Parathyroid adenoma (tissue), 2 donors: Measurements from ENCODE around the gene MYO9A.

Source experiments
- H2AFZ ChIP-seq: fragments of 300-600 bp; sonication (generic); one replicate; pipeline ENCODE4 v1.7.0; 2017; ENCODE audit warnings: antibody characterized with exemption, mild to moderate bottlenecking
- H3K27ac ChIP-seq: fragments of 300-600 bp; sonication (generic); one replicate; pipeline ENCODE4 v1.7.0; 2017
- H3K27me3 ChIP-seq: fragments of 300-600 bp; sonication (generic); one replicate; pipeline ENCODE4 v1.7.0; 2017; ENCODE audit warnings: low read length; ENCODE audit not compliant: control insufficient read depth, insufficient read depth
- H3K36me3 ChIP-seq: fragments of 300-600 bp; sonication (generic); one replicate; pipeline ENCODE4 v1.7.0; 2017; ENCODE audit warnings: low read length; ENCODE audit not compliant: control insufficient read depth, insufficient read depth
- H3K4me1 ChIP-seq: fragments of 300-600 bp; sonication (generic); one replicate; pipeline ENCODE4 v1.7.0; 2017; ENCODE audit warnings: control low read depth
- H3K4me2 ChIP-seq: fragments of 300-600 bp; sonication (generic); one replicate; pipeline ENCODE4 v1.7.0; 2017; ENCODE audit warnings: low read length
- H3K4me3 ChIP-seq: fragments of 300-600 bp; sonication (generic); one replicate; pipeline ENCODE4 v1.7.0; 2017; ENCODE audit warnings: low read depth, low read length
- H3K79me2 ChIP-seq: fragments of 300-600 bp; sonication (generic); one replicate; pipeline ENCODE4 v1.7.0; 2017; ENCODE audit warnings: control low read depth
- H3K9ac ChIP-seq: fragments of 300-600 bp; sonication (generic); one replicate; pipeline ENCODE4 v1.7.0; 2017; ENCODE audit warnings: mild to moderate bottlenecking
- H3K9me3 ChIP-seq: fragments of 300-600 bp; sonication (generic); one replicate; pipeline ENCODE4 v1.7.0; 2017; ENCODE audit warnings: low read length; ENCODE audit not compliant: control insufficient read depth
- TF ChIP-seq, protein P1 (sequence below): fragments of 300-600 bp; sonication (generic); IDR thresholded peaks from one replicate; pipeline ENCODE4 v1.7.0; 2017; ENCODE audit warnings: antibody characterized with exemption, mild to moderate bottlenecking
- donor health status: primary hyperparathyroidism.

The MYO9A gene

DNA sequence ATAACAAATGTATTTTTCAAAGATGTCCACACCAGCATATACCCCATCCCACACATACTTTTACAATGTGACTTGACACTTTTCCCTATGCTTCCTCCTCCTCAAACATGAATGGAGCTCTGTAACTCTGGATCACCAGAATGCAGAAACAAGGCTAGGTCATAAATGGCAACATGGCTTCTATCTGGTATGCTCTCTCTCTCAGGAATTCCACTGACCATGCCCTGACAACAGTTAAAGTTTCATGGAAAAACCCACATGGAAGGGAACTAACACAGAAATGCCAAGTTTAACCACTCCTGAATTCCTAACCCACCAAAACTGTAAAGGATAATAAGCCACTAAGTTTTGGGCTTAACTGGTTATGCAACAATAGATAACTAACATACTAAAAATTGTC, 19.9 kb downstream of the MYO9A start:
- no peak overlapping the region for H3K9ac ChIP-seq
- no peaks in the 10 kb centered on the region for H3K9me3 ChIP-seq
- no peak overlapping the region for H2AFZ ChIP-seq
- H3K79me2 ChIP-seq: no peaks in the 10 kb centered on the region
- no peaks in the 10 kb centered on the region for H3K27me3 ChIP-seq
- TF ChIP-seq, protein P1, sequence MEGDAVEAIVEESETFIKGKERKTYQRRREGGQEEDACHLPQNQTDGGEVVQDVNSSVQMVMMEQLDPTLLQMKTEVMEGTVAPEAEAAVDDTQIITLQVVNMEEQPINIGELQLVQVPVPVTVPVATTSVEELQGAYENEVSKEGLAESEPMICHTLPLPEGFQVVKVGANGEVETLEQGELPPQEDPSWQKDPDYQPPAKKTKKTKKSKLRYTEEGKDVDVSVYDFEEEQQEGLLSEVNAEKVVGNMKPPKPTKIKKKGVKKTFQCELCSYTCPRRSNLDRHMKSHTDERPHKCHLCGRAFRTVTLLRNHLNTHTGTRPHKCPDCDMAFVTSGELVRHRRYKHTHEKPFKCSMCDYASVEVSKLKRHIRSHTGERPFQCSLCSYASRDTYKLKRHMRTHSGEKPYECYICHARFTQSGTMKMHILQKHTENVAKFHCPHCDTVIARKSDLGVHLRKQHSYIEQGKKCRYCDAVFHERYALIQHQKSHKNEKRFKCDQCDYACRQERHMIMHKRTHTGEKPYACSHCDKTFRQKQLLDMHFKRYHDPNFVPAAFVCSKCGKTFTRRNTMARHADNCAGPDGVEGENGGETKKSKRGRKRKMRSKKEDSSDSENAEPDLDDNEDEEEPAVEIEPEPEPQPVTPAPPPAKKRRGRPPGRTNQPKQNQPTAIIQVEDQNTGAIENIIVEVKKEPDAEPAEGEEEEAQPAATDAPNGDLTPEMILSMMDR: no peak
- no peaks in the 10 kb centered on the region for H3K36me3 ChIP-seq
- no peak overlapping the region for H3K4me3 ChIP-seq
- no peaks in the 10 kb centered on the region for H3K4me1 ChIP-seq
- H3K27ac ChIP-seq: no peak overlapping the region
- no peak overlapping the region for H3K4me2 ChIP-seq

DNA sequence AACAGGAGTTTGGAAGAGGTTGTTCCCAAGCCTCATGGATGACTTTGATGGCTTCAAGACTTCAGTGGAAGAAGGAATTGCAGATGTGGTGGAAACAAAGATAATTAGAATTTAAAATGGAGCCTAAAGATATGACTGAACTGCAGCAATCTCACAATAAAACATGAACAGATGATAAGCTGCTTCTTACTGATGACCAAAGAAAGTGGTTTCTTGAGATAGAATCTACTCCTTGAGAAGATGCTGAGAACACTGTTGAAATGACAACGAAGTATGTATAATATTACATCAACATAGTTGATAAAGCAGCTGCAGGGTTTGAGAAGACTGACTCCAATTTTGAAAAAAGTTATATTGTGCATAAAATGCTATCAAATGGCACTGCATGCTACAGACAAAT, 21.2 kb downstream of the MYO9A start:
- Histone ChIP-seq H3K9me3 (no peaks in the 10 kb centered on the region), H3K27ac (no peak overlapping the region), H2AFZ (no peak overlapping the region), H3K79me2 (no peaks in the 10 kb centered on the region), H3K4me2 (no peak overlapping the region), H3K36me3 (no peaks in the 10 kb centered on the region), H3K4me1 (no peaks in the 10 kb centered on the region), H3K27me3 (no peaks in the 10 kb centered on the region), H3K9ac (no peak overlapping the region), H3K4me3 (no peak overlapping the region)
- TF ChIP-seq, protein P1: no peak

DNA sequence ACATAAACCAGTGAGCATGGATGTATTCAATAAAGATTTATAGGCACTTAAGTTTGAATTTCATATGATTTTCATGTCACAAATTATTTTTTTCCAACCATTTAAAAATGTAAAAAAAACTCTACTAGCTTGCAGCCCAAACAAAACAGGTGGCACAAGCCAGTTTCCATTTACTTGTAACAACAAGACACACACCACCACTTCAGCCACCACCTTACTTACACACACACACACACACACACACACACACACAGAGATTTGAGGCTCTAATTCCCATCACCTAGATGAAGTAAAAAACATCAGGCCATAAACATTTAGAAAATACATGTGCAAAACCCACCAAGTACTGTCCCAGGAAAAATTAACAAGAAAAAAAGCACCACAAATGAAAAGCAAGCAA, 25.3 kb downstream of the MYO9A start:
- Histone ChIP-seq H2AFZ (no peak overlapping the region), H3K9ac (no peak overlapping the region)
- TF ChIP-seq, protein P1: no peak

DNA sequence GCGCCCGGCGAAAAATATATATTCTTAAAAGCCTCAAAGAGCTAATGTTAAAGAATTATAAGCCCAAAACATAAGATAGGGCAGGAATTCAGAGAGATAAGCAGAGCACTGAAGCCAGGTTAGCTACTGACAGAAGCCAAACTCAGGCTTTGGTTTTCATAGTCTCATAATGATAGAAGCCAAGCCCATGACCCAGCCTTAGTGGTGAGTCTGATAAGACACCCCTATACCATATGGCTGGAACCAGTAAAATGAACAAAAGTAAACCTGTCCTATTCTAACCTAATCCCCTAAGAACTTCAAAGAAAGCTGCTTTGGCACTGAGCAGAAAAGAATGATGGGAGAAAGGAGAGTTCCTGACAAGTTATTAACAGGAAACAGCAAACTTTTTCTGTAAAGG, 25.9 kb downstream of the MYO9A start:
- no peaks in the 10 kb centered on the region for H3K4me1 ChIP-seq
- H3K4me2 ChIP-seq: no peak overlapping the region
- H3K9ac ChIP-seq: no peak overlapping the region
- H3K27me3 ChIP-seq: no peaks in the 10 kb centered on the region
- no peaks in the 10 kb centered on the region for H3K79me2 ChIP-seq
- H2AFZ ChIP-seq: no peak overlapping the region
- TF ChIP-seq, protein P1: no peak
- no peak overlapping the region for H3K4me3 ChIP-seq
- no peaks in the 10 kb centered on the region for H3K9me3 ChIP-seq
- H3K27ac ChIP-seq: no peak overlapping the region
- no peaks in the 10 kb centered on the region for H3K36me3 ChIP-seq

More for the DNA sequence above, 25.3 kb downstream of the MYO9A start:
- no peaks in the 10 kb centered on the region for H3K9me3 ChIP-seq
- no peak overlapping the region for H3K4me3 ChIP-seq
- H3K27ac ChIP-seq: no peak overlapping the region
- no peaks in the 10 kb centered on the region for H3K79me2 ChIP-seq
- H3K36me3 ChIP-seq: no peaks in the 10 kb centered on the region
- H3K27me3 ChIP-seq: no peaks in the 10 kb centered on the region
- H3K4me1 ChIP-seq: no peaks in the 10 kb centered on the region
- H3K4me2 ChIP-seq: no peak overlapping the region

DNA sequence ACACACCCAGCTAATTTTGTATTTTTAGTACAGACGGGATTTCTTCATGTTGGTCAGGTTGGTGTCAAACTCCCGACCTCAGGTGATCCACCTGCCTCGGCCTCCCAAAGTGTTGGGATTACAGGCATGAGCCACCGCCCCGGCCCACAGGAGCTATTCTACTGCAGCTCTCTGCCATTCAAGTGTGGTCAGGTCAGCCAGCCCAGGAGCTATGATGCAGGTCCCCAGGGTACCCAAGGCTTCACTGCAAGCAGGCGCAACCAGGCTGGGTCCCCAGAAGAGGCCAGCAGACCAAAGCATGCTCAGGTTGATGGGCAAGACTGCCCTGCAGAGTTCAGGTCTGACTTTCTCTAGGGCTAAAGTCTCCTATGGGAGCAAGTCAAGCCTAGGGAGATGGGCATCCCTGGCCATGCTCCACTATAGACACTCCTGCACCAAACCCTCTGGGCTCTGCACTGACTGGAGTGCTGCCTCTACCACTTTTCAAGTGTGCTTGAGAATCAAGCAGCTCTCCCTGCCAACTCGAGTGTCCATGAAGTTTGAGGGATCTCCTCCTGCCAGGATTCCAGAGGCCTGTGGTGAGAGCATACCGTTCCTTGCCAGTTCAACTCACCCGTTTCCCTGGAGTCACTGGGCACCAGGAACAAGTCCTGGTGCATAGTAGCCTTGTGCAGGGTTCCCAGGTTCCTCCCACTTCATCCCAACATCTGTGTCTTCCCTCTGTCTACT, 30.9 kb downstream of the MYO9A start:
- no peak overlapping the region for H3K4me2 ChIP-seq
- H3K9me3 ChIP-seq: no peaks in the 10 kb centered on the region
- H3K9ac ChIP-seq: no peak overlapping the region
- H2AFZ ChIP-seq: no peak overlapping the region
- H3K4me3 ChIP-seq: no peak overlapping the region
- H3K27me3 ChIP-seq: no peaks in the 10 kb centered on the region
- TF ChIP-seq, protein P1: no peak
- no peaks in the 10 kb centered on the region for H3K79me2 ChIP-seq
- H3K27ac ChIP-seq: no peak overlapping the region
- H3K4me1 ChIP-seq: no peaks in the 10 kb centered on the region
- H3K36me3 ChIP-seq: no peaks in the 10 kb centered on the region
